ENCODE results near the gene IRF7.

- TF ChIP-seq CTCF (IDR thresholded peaks at IDR 0.05; ENCODE audit: extremely low read depth in 1 of 2, insufficient read depth in 1 of 2, low read depth in 1 of 2, low read length in 2 of 2) (no peak), EZH2 (IDR thresholded peaks at IDR 0.05; ENCODE audit: borderline replicate concordance, low read depth, low read length, severe bottlenecking) (no peak), POLR2A (IDR thresholded peaks at IDR 0.05; ENCODE audit: low read depth, low read length) (no peak), JUN (IDR thresholded peaks at IDR 0.05; ENCODE audit: borderline replicate concordance, insufficient read depth, insufficient read length, low read depth) (no peak)
These were observed 2.8 kb downstream of the IRF7 start for GRCh38 chr11:612961-613300.
